ENCODE measurements around the gene CNTNAP4. TPM values are rescaled to one million over a fixed set of nuclear protein-coding genes. Genes with fewer than 3 reads are reported as not detected.

The CNTNAP4 gene
- total RNA-seq, 3 donors from 2014 or later, result not detected

DNA sequence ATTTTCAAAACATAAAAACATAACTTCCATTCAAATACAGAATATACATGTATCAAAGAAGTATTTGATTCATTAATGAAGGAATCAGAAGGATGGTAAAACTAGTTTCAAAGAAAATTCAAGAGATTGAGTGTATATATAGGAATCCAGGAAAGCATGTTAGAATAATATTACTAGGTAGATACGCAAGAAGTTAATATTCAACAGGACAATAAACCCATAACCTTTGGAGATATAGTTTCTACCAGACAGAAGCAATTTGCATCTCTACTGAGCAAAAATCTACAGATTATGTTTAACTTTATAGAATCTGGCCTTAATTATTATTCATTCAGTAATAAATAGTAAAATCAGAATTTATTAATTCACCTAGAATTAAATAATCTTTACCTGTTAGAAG is 166.8 kb downstream of the CNTNAP4 start:
- H3K4me1 ChIP-seq, result no peaks in the 10 kb centered on the region
- no peaks in the 10 kb centered on the region for H3K9me3 ChIP-seq
- no peak overlapping the region for H3K4me3 ChIP-seq
- no peaks in the 10 kb centered on the region for H3K27me3 ChIP-seq
- no peaks in the 10 kb centered on the region for H3K36me3 ChIP-seq
- intact Hi-C loops (cut with DNase I; ENCODE audit: low total_unique reads), result no loop called here
- H3K27ac ChIP-seq, result no peak overlapping the region
- DNase-seq (ENCODE audit: low spot score in 2 of 2), result no peak
- TF ChIP-seq POLR2AphosphoS5 (IDR thresholded peaks at IDR 0.05), result no peak
- TF ChIP-seq, protein P1, sequence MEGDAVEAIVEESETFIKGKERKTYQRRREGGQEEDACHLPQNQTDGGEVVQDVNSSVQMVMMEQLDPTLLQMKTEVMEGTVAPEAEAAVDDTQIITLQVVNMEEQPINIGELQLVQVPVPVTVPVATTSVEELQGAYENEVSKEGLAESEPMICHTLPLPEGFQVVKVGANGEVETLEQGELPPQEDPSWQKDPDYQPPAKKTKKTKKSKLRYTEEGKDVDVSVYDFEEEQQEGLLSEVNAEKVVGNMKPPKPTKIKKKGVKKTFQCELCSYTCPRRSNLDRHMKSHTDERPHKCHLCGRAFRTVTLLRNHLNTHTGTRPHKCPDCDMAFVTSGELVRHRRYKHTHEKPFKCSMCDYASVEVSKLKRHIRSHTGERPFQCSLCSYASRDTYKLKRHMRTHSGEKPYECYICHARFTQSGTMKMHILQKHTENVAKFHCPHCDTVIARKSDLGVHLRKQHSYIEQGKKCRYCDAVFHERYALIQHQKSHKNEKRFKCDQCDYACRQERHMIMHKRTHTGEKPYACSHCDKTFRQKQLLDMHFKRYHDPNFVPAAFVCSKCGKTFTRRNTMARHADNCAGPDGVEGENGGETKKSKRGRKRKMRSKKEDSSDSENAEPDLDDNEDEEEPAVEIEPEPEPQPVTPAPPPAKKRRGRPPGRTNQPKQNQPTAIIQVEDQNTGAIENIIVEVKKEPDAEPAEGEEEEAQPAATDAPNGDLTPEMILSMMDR (IDR thresholded peaks at IDR 0.05), result no peak
- TF ChIP-seq POLR2A (IDR thresholded peaks at IDR 0.05), result no peak

DNA sequence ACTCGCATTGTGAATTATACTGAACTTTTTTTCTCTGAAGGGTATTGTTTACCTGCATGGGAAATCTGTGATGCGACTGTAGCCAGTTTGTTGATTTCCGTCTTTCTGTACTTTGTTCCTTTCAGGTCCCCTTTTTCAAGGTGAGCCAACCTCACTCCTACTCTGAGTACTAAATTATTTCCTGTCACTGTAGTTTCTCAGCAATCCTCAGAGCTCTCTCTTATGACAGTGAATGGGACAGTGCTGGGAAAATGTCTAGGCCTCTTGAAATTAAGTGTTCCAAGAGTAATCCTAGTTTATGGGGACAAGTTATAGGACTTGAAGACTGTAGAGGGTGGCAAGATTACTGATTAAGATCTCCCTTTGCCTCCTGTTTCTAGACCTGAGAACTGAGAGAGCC is 167.6 kb downstream of the CNTNAP4 start:
- no peak overlapping the region for H3K4me3 ChIP-seq
- H3K27ac ChIP-seq, result no peak overlapping the region
- no peaks in the 10 kb centered on the region for H3K27me3 ChIP-seq
- intact Hi-C loops (cut with DNase I; ENCODE audit: low total_unique reads), result no loop called here
- H3K9me3 ChIP-seq, result no peaks in the 10 kb centered on the region
- H3K36me3 ChIP-seq, result no peaks in the 10 kb centered on the region
- no peak for DNase-seq (ENCODE audit: low spot score in 2 of 2)
- TF ChIP-seq POLR2AphosphoS5 (IDR thresholded peaks at IDR 0.05) (no peak), POLR2A (IDR thresholded peaks at IDR 0.05) (no peak)
- TF ChIP-seq, protein P1 (IDR thresholded peaks at IDR 0.05), result no peak
- no peaks in the 10 kb centered on the region for H3K4me1 ChIP-seq

DNA sequence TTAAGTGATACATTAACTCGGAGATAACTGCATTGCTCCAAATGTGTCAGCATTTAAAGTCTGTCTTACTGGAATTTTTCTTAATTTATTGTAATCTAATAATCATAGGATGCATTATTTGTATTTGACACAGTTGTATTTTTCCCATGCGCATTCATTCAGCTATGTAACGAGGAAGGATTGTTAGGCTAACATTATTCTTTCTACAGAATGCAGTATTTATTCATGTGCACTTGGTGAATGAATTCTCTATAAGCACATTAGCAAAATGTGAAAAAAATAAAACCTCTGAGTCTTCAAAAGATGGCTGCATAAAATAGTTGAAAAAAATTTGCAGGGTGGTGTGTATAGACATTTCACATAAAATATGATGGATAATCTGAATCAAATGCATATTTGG is 168.6 kb downstream of the CNTNAP4 start:
- Histone ChIP-seq H3K4me1 (no peaks in the 10 kb centered on the region), H3K4me3 (no peak overlapping the region), H3K27me3 (no peaks in the 10 kb centered on the region), H3K9me3 (no peaks in the 10 kb centered on the region), H3K36me3 (no peaks in the 10 kb centered on the region), H3K27ac (no peak overlapping the region)
- TF ChIP-seq, protein P1 (IDR thresholded peaks at IDR 0.05), result no peak
- no peak for TF ChIP-seq POLR2AphosphoS5 (IDR thresholded peaks at IDR 0.05)
- intact Hi-C loops (cut with DNase I; ENCODE audit: low total_unique reads), result no loop called here
- DNase-seq (ENCODE audit: low spot score in 2 of 2), result no peak

- no peak for TF ChIP-seq POLR2AphosphoS5 (IDR thresholded peaks at IDR 0.05)
- TF ChIP-seq, protein P1 (IDR thresholded peaks at IDR 0.05), result no peak
- TF ChIP-seq POLR2A (IDR thresholded peaks at IDR 0.05), result no peak
- DNase-seq (ENCODE audit: low spot score in 2 of 2), result no peak
- no peaks in the 10 kb centered on the region for H3K27me3 ChIP-seq
- intact Hi-C loops (cut with DNase I; ENCODE audit: low total_unique reads), result no loop called here
- H3K9me3 ChIP-seq, result no peaks in the 10 kb centered on the region
- no peak overlapping the region for H3K4me3 ChIP-seq
- no peaks in the 10 kb centered on the region for H3K4me1 ChIP-seq
- H3K27ac ChIP-seq, result no peak overlapping the region
- H3K36me3 ChIP-seq, result no peaks in the 10 kb centered on the region
Measured at GRCh38 chr16:76446251-76446650, 169.1 kb downstream of the CNTNAP4 start.

GRCh38 chr16:76450890-76451289 is 173.7 kb downstream of the CNTNAP4 start:
- H3K27ac ChIP-seq, result no peak overlapping the region
- no peaks in the 10 kb centered on the region for H3K4me1 ChIP-seq
- intact Hi-C loops (cut with DNase I; ENCODE audit: low total_unique reads), result no loop called here
- H3K27me3 ChIP-seq, result no peaks in the 10 kb centered on the region
- DNase-seq (ENCODE audit: low spot score in 2 of 2), result no peak
- H3K36me3 ChIP-seq, result no peaks in the 10 kb centered on the region
- H3K9me3 ChIP-seq, result no peaks in the 10 kb centered on the region
- no peak overlapping the region for H3K4me3 ChIP-seq
- TF ChIP-seq POLR2AphosphoS5 (IDR thresholded peaks at IDR 0.05), result no peak
- no peak for TF ChIP-seq POLR2A (IDR thresholded peaks at IDR 0.05)
- TF ChIP-seq, protein P1 (IDR thresholded peaks at IDR 0.05), result no peak
